Left hindlimb (tissue), 1 donor: ENCODE results near the gene WDFY2.

Experiments used
- DNase-seq: peaks from one replicate; pipeline ENCODE4 v3.0.0-alpha.2; 2018

The WDFY2 gene

DNA sequence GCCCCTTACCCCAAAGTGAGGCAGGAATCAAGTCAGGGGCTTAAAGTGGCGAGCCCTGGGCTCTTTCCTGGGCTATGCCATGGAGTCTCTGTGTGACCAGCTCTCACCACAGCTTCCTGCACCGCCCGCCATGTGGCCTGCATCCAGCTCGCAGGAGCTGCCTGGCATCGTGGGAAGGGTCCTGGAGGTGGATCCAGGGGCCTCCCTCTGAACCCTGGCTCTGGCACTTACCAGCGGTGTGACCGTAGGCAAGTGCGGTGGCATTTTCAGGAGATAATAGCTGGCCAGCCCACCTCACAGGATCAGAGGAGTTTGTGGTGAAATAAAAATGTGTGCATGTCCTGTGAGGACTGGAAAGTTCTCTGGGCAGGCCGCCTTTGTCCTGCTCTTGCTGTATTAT lies 193.7 kb downstream of the WDFY2 start:
- DNase-seq: no peak

DNA sequence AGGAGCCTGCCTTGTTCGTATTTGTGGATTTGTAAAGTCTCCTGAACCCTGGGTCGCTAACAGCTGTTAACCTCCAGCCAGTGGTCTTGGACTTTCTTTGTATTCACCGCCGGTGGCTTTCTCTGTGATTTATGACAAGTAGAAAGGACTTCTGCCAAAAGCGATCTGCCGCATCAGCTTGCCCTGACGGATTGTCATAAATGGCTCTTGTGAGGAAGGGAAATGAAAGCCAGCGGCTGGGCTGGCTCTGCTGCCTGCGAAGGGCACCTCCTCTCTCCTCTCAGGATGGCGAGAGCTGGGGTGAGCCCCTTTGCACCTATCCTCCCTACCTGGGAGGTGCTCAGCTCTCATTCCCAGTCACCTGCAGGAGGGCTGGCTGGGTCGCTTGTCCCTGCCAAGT lies 194.1 kb downstream of the WDFY2 start:
- DNase-seq: no peak

DNA sequence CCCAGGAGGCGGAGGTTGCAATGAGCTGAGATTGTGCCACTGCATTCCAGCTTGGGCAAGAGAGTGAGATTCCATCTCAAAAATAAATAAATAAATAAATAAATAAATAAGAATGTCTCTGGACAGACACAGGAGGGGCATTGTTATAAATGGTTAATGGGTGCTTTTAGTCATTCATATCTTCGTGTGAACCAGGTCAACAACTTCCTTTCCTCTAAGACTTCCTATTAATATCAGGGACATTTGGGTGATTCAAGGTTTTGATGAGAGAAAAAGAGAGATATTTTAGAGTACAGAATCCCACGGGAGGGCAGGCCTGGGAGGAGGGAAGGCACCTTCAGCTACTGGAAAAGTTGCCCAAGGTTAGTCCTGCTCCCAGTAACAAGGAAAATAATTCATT lies 195.8 kb downstream of the WDFY2 start:
- no peak for DNase-seq

DNA sequence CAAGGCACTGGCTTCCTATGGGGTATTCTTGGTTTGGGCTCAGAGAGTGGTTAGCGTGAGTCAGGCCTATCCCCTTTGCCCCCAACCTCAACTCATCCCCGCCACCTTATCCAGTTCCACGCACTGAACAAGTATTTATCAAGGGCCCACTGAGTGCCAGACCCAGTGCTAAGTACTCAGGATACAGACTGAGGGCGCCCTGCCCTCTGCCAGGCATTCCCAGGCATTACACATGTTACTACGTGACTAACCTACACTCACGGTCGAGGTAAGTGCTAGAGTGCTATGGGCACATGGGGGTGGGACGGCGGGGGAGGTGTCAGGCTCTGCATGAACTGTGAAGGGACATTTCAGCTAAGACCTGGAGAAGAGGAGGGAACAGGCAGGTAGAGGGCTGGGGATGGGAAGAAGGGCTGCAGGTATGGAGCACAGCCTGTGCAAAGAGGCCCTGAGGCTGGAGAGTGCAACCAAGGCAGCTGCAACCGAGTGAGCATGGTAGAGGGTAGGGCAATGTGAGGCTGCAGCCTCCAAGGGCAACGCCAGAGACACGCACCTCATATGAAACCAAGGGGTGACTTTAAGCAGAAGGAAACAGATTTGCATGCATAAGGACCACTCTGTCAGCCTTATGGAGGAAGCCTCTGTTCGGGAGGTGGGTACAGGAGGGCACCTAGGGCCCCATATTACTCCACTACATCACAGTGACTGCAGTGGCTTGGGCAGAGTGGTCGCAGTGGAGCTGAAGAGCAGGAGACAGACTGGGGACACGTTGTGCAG lies 197.2 kb downstream of the WDFY2 start:
- no peak for DNase-seq

DNA sequence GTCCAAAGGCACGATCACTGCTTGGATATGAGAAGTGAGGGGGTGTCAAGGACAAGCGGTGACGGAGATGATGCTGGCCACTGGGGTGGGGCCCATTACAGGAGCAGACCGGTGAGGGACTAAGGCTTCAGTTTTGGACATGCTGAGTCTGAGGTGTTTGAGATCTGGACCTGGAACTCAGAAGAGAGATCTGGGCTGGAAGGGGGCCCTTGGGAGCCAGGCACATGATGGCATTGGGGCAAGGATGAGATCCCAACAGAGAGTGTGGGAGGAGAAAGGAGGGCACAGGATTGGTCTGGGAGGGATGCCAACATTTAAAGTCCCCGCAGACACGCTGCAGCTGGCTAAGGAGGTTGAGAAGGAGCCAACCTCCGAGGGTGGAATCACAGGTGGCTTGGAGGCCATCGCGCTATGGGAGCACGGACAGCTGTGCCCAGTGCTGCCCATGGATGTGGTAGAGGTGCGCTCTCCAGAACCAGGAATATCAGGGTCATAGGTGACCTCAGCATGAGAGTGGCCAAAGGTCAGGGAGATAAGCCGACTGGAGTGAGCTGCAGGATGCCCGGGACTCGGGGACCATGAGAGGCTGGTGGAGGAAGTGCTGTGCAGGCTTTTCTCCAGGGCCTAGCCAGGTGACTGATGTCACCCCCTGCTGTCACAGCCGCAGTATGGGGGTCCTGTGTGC lies 197.9 kb downstream of the WDFY2 start:
- DNase-seq: no peak

DNA sequence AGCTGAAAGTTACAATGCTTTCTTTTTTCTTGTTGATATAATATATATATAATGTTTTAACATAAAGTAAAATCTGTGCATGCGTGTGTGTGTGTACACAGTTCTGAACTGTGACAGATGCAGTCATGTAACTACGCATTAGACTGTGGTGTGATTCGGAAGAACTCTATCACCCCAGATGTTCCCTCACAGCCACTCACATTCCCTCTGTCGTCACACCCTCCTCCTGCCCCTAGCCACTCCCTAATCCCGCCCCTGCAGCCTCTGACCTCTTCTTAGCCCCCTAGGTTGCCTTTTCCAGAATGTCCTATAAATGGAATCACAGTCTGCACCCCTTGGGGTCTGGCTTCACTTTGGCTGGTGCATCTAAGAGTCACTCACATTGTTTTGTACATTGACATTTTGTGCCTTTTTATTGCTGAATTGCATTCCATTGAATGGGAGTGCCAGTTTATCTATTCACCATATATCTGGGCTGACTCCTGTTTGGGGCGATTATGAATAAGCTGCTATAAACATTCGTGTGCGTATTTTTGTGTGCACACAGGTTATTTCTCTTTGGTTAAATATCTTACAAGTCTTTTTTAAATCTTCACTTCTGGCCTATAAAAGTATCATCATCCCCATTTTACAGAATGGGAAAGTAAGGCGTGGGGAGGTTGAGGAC lies 199.3 kb downstream of the WDFY2 start:
- no peak for DNase-seq

DNA sequence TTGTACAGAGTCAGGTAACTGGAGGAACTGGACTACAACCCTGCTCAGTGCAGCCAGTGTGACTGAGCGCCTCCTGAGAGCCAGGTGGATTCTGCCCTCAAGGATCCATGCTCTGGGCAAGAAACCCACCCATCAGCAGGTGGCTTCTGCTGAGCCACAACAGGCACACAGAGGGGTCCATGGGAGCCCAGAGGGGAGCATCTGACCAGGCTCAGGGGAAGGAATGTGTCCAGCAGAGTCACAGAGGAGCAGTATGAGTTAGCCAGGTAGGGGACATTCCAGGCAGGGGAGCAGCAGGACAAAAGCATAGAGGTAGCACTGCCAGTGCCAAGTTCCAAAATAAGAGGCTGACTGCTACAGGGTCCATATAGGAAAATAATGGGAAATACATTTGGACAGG lies 199.8 kb downstream of the WDFY2 start:
- no peak for DNase-seq

DNA sequence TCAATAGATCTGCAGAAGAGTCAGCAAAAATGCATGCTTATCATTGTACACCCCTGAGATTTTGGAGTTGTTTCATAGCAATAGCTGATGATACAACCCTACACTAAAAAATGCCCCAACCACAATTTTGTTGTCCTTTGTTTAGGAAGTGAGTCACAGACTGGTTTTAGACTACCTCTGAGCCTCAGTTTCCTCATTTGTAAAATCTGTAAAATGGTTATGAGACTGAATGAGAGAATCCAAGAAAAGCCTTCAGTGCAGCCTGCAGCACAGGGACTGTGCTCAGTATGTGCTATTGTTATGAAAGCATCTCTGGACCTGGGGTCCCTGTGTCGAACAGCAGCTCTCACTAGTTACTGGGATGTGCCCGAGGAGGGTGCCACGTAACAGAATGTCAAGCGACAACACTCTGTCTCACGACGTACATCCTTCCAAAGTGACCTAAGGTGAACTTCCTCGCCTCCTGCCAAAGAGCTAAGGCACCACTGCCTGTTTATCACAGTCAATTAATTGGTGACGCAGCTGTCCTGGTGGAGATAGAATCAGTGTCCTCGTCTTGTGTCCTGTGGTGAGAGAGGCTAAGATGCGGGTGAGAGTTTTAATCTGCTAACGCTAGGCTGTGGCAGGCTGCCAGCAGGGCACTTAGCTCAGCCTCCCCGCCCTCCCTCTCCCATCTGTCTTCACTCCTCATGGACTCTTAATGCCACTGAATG lies 201.6 kb downstream of the WDFY2 start:
- no peak for DNase-seq

DNA sequence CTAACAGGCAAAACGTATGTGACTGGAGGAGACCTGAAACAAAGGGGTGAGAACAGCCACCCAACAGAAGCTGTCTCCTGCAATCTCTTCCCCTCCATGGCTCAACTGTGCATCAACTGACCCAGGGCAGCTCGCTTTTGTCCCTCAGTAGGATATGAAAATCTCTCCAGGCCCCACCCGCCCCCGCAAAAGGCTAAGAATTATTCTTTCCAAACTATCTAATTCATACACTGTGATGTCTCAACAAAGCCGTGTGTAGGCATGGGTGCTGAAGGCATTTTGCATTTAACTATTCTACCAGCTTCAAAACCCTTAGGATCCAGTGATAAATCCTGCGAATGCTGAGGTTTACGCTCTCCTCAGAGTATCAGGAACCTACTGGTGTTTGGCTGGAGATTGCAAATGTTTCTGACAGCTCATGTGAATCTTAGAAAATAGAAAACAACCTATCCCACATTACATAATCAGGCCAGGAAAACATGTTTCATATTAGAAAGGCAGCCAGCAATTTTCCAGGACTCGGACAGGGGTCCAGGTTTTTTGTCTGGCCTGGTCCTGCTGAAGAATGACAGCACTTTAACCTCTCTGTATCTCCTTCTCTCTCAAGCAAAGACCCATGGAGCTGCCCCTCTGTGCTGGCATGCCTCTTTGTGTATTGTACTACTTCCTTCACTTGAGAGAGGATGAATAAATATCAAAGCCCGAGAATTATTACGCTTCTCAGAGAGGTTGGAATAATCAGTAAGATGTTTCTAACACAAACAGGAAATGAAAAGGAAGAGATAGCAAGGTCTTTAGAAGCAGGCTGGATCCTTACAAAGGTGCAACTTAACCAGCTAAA lies 202.4 kb downstream of the WDFY2 start:
- no peak for DNase-seq

DNA sequence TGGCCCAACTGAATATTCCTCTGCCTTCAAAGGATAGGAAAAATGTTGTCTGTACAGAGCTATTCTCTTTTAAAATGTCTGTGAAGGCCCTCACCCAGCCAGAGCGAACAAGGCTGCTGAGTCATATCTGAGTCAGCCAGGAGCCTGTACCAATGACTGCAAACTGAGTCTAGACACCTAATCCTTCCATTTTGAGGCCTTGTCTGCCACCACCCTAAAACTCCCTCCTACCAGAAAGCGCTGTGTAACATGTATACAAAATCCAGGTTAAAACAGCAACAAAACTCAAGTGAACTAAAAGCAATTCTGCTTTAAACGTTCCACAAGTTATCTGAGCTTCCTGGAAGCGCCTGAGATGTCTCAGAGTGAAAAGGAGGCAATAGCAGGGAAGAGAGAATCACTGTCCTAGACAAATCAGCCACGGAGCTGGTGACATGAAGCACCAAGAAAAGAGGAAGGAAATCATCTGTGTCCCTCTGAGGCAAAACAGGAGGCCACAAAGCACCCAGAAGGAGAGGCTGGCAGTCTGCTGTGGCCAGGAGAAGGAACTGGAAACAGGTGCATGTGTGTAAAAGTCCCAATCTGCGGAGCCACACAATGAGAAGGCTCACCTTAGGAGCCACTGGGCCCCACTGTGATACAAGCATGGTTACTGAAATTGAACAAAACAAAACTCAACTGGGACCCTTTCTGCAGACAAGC lies 209.5 kb downstream of the WDFY2 start:
- DNase-seq: no peak

DNA sequence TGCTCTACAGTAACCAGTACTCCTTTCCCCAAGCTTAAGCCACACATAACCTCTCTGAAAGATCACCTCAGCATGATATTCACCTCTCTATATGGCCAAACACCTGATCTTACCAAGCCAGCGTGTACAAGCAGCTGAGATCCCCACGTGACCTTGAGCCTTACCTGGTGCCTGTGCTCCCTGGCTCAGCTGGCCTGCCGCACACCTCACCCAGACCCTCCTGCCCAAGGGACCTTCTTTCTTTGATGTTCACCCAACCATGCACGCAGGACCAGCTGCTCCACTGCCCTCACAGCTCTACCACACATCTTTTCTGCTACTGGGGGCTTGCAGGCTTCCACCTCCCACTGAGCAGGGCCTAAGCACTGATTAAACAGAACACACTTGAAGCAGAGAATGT lies 210.7 kb downstream of the WDFY2 start:
- no peak for DNase-seq

DNA sequence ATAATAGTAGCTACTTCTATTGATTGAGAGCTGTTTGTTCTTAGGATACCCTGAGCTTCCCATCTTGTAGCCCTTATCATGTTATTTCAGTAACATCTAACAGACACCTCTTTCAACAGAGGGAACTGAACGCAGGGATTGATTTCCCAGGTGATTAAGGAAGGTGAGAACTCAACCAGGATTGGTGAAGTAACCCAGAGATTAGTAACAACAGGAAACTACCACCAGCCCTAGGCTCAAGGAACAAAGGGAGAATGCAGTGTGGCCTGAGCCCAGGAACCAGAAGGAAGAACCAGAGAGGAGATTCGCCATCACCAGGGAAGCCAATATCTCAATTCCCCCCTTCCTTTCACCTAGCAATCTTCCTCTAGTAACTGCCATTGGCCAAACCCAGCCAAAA lies 211.2 kb downstream of the WDFY2 start:
- no peak for DNase-seq

DNA sequence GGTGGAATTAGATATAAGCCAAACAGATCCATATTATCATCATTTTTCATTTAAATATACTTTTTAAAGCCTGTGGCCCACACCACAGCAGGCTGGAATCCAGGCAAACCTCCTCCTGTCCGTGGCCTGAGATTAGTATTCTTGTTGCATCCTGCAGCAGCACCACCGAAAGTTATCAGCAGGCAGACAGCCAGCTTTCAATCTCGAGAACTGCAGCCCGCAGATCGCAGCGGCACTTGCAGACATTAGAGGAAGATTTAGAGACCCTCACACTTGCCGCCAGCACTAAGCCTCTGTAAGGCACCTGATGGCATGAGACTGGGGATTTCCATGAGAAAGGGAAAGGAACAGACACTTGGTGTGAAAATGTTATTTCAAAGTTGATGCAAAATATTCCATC lies 212.3 kb downstream of the WDFY2 start:
- no peak for DNase-seq

DNA sequence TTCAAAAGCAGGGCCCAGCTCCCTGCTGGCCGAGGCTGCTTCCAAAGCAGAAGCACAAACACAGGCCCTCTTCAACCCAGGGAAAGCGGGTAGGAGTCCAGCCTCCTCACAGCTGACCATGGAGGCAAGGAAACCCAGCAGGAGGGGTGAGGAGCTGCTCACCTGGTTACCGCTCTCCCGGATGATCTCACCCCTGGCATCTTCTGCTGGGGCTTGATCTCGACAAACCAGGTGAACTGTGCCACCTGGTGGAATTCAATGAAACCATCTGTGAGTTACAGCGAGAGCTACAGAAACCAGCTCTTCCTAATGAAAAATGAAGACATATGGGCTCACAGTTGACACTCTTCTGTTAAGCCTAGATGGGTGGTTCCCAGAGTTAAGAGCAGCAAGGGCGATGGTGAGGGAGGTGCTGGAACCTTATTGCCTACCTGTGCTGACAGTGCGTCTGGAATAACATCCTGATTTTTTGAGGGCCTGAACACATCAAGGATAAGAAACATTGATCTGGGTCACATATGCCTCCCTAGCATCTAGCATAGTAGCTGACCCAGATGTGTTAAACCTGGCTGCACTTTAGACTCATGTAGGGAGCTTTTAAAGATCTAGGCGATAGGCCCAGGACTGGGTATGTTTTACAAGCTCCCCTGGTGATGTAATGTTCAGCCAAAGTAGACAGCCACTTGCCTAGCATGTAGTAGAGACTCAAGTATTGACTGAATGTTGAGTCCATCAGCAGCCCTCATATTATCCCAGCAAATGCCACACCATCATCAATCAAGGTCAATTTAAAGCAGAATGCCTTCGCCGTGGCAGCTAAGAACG lies 213.6 kb downstream of the WDFY2 start:
- DNase-seq: peak; percentile 73

DNA sequence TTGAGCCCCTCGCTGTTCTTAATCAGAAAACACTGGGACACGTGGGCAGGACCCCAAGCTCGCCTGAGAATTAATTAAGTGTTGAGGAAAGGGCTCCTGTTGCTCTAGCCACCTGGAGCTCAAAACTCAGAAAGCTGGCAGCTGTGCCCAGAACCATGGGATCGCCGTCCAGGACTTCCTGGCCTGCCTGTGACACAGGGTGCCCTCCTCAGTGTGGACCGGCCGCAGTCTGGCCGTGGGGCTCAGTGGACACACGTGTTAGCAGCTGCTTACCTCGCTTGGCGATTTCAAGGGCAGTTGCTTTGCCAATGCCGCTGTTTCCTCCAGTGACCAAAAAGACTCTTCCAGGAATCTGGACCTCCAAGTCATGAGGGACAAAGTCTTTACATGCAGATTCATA lies 215.0 kb downstream of the WDFY2 start:
- DNase-seq: no peak

DNA sequence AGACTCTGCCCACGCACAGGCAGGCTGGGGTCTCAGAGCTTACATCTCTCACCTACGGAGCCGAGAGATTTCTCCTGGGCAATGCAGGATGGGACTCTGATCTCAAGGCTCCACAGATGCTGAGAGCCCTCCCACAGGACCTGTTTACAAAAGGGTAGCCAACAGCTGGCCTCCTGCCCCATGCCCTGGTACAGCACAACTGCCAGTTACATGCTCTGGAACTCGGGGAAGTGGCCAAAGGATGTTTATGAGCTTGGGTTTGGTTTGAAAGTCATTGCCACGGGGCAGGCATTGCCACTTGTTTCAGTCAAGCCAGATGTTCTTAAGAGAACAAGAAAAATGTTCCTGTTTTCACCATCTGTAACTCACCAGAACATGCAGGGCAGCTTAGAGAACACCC lies 216.2 kb downstream of the WDFY2 start:
- no peak for DNase-seq

DNA sequence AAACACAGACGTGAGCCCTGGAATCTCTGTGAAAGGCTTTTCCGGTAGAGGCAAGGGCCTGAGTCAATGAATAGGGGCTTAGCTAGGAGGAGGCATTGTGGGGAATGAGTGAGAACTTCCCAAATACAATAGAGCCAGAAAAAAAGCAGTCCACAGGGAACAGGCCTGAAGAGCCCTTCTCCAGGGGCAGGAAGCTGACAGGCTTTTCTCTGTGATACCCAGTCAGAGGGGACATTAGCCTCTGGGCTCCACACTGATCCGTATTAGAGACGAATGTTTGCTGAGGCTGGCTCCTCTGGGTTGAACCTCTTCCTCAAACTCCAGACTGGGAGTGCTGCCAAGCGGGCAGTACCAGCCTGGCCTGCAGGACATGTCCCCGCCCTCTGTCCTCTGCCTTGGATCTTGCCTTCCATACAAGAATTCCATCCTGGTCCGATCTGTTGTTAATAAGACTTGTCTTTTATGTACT lies 217.4 kb downstream of the WDFY2 start:
- peak; percentile 57 for DNase-seq

DNA sequence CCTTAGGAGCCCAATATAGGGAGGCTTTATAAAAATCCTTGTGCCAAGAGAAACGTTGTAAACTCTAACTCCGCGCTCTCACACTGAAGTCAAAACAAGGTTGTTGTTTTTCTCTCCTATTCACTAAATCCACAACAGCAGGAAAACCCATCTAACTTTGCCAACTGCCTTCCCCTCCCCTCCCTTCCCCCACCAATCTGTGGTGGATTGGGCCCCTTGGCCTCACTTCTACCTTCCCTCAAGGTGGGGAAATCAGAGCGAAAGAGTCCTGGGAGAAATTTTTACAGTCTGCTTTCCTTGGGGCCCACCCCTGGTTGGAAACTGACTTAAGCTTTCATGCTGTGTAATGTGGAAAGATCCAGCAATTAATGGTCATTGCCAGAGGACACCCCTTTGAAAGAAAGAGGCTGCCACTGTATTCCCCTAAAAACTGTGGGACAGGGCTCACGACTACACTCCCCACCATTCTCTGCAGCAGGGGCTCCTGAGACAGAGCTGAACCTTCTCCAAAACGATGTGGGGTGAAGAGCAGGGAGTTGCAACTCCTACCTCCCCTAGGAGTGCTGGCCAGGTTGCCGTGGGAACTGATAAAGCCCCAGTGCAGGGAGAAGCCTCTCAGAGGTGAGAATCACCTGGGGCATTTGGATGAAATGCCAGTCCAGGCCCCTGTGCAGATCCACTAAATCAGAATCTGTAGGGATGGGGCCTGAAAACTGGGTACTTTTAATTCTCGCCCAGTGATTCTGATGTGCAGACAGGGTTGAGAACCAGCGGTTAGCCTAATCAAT lies 218.6 kb downstream of the WDFY2 start:
- DNase-seq: no peak

DNA sequence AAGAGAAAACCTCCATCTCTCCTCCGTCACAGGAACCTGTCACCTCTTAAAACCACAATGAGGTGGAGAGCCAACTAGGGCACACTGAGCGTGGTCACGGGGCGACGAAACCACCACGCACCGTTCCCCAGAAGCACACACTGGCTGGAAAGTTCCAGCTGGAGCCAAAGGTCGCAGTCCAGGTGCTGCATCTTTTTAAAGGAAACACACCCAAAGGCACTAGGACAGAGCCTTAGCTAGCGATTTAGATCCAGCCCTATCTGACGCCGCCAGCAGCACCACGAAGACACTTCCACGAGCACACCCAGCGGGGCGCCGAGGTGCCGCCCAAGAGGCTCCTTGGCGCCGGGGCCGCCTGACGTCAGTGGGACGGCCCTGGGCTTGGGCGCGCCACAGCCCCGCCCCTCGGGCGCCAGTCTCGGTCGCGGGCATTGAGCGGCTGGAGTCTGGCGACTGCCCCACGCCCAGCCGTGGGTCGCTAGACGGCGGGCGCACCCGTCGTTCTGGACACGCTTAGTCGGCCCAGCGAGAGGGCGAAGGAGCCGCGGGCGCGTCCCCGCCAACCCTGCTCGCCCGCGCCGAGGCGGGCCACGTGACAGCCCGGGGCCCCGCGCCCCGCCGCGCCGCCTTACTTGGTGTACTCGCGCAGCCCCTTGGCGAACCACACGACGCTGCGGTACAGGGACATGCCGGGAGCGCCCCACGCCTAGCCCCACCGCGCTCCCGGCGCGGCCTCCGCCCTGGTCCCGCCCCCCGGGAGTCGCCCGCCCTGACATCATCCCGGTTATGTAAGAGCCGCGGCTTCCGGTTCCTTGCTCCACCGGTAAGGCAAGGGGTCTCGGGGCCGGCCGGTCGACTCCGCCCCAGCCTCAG lies 219.4 kb downstream of the WDFY2 start, which contains the start of gene DHRS12:
TSS of gene DHRS12 (minus strand) at position 742 of the 873 bp plus-strand sequence. CDS start 4,504 bp downstream, outside the sequence.
- DNase-seq: peak; percentile 92
